GM18511 (cell line): Measurements from ENCODE around the gene OXGR1.
"Not testable (repeated sequence)": the region's sequence is repeated elsewhere in the genome, so short reads cannot be mapped to it uniquely, and the experiment has no call there.

Experiments used
- ATAC-seq: cut with Tn5 transposase; IDR thresholded peaks from one replicate; pipeline ENCODE4 v1.9.1; 2021; ENCODE audit warnings: mild to moderate bottlenecking, moderate library complexity; ENCODE audit not compliant: unreplicated experiment

Gene OXGR1

DNA sequence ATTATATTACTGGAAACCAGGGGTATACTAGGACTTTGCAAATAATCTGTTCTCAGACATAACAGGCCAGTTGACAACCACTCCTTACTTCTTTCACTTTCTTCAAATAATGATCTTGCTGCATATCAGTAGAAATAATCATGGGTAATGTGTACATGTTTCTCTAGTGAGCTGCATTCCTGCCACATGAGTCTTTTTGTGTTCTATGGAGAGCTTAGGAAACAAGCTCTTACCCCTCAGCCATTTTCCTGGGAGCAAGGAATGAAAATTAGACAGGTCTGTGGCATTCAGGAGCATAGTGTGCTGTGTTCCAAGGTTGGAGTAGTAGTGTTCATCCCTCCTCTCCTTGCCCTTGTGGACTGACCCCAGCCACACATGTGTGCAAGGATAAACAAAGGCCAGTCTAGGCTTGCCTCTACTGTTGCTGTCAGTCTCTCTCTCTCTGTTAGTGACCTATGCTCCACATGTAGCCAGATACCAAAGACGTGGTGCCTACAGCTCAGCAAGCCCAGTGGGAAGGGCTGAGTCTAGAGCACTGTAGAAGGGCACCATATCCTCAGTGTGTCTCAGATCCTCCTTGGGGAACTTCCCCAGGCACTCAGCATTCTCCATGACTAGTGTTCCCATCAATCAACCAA is 11.5 kb upstream of the OXGR1 start:
- no peak for ATAC-seq

DNA sequence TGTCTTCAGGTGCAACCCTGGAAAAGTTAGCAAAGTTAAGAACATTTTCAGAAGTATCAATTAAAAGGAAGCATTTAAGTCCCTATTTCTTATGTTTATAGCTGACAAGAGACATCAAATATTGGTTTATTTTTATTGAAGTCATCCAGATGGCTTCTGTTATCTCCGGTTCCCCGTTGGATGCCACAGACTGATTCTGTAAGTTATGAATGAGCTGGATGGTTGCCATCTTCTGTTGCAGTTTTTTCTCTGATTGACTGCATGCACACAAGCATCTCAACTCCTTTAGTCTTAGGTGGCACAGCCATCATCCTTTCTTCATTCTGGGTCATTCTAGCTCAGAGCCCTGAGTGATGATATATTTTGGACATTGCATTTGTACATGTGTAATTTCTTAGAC is 10.6 kb upstream of the OXGR1 start:
- no peak for ATAC-seq

DNA sequence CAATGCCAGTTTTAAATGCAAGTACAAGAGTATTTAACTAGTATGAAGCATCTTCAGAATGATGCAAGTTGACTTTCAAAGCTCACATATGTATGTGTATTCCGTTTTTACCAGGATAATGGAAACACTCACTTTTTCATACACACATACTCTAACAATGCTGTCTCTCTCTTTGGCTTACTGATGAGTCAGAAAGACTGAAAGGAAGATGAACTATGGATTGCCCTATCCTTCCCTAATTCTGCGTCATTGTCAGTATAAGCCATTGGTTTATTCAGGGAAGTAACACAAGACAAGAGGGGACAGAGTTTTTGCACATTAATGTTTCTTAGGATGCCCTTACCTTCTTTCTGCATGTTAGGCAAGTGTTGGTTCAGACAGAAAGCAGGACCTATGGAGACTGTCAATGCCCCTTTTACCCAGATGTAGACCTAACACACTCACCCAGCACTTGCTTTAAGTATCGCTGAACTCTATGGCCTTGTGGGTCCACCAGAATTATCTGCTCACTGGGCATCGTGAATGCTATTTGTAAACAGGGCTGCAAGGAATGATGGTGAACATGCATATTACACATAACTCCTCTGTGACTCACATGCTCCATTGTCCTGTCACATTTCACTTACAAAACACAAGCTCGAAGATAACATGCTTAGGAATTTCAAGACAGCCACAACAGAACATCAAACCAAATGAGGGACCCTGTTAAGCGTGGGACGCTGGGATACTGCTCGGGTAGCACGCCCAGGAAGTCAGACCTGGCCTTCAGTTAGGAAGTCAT is 10.0 kb upstream of the OXGR1 start:
- ATAC-seq = no peak

GRCh38 chr13:97003071-97003470 is 8.8 kb upstream of the OXGR1 start:
- no peak for ATAC-seq

DNA sequence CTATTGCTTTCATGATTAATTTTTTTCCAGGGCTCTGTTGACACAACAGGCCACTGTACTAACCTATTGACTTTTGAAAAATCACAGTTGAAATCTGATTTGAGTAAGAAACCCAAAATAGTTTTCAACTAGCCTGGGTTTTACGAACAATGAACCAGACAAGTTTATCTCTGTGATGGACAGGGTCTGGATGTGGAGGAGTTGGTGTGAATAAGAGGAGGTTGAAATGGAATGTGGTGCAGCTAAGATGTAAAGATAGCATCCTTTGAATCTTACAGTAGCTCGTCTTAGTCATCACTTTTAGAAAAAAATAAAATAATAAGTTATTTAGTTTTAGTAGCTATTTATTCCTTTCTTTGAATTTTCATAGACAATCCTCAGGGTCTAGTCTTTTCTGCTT is 8.3 kb upstream of the OXGR1 start:
- no peak for ATAC-seq

DNA sequence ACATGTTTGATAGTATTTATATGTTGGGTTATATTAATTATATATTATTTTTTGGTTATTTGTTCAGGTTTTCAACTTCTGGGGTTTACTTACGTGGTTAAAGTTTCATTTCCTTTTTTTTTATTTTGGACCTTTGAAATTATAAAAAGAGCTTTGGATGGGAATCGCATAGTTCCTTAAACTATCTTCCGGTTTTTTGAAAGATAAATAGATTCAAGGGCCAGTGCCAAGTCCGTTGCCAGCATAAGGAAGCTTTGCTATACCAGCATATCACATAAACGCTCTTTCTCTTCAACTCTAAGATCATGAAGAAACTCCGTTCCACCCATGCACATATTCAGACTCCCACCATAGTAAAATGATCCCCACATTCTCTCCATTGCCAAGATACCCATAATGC is 7.4 kb upstream of the OXGR1 start:
- ATAC-seq = no peak

GRCh38 chr13:97000295-97000925 is 6.1 kb upstream of the OXGR1 start:
- ATAC-seq = no peak

DNA sequence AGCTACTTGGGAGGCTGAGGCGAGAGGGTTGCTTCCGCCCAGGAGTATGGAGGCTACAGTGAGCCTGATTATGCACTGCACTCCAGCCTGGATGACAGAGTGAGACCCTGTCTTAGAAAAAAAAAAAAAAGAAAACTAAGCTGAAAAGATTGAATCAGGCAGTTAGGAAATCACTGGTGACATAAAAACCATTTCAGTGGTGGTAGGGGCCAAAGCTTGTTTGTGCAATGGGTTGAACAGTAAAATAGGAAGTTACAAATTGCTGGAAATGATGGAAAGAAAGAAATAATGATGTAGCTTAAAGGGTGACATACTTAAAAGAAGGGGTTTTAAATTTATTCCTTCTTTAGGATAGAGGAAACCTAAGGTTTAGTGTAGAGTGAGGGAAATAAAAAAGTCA is 4.8 kb upstream of the OXGR1 start:
- no peak for ATAC-seq

GRCh38 chr13:96998051-96998450 is 3.8 kb upstream of the OXGR1 start:
- no peak for ATAC-seq

DNA sequence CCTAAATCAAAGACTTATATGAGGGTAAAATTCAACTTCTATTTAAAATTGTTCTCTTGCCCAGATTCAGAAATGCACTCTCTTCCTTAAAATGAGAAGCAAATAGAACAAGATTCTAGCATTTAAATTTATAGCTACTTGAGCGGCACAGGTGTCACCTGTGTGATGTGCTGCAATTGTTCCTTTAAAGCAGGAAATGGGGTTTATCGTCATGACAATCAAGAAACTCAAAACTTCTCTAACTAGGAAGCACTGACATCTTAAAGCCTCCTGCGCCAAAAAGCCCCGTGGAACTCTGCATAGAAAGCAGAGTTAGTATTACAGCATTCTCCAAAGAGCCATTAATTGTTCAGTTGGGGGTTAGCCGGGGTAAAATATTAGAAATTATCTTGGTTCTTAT is 2.6 kb upstream of the OXGR1 start:
- no peak for ATAC-seq

DNA sequence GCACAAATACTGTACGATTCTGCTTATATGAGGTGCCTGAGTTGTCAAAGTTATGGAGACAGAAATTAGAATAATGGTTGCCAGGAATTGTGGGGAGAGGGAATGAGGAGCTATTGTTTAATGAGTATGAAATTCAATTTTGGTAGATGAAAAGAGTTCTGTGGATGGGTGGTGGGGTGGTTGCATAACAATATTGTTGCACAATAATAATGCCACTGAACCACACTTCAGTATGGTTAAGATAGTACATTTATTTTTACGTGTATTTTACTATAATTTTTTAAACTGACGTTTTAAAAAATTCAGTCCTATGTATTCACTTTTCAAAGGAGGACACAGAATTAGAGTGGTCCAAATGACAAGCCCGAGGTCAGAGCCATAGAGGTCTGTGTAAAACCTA is 1.8 kb upstream of the OXGR1 start:
- no peak for ATAC-seq

- no peak for ATAC-seq
These were observed 575 bp upstream of the OXGR1 start for GRCh38 chr13:96994858-96995243.

DNA sequence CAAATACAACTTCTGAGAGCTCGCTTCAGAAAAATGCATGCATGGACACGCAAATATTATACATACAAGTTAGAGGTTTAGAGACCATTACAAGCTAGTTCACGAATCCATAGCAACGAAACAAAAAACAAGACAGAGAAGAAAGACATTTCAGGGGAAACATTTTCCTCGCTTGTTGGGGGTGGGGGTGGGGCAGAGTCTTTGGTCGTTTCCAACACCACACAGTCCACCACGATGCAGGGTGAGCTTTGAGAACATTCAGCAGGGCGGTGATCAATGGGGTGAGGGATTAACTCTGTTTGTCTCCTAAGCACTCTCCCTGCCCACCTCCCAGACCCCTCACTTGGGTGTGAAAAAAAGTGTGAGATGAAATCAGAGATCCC is 651 bp downstream of the OXGR1 start:
- no peak for ATAC-seq

GRCh38 chr13:96992633-96993032 is 1.6 kb downstream of the OXGR1 start:
- ATAC-seq = no peak

DNA sequence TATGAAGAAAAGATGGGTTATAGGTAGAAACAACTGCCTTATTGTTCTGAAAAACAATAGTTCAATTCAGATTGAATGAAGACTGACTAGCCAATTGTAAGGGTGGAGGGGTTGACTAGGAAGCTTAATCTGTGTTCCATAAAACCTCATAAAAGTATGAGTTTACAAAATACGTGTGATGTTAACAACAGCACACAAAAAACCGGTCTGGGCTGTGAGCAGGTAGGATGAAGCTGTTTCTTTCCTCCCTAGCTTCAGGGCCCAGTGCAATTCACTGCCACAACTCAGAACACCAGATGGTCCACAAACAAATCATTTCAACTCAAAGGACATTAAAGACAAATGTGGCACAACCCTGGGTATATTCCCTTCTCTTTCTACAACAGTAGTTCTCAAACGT is 3.2 kb downstream of the OXGR1 start:
- no peak for ATAC-seq

DNA sequence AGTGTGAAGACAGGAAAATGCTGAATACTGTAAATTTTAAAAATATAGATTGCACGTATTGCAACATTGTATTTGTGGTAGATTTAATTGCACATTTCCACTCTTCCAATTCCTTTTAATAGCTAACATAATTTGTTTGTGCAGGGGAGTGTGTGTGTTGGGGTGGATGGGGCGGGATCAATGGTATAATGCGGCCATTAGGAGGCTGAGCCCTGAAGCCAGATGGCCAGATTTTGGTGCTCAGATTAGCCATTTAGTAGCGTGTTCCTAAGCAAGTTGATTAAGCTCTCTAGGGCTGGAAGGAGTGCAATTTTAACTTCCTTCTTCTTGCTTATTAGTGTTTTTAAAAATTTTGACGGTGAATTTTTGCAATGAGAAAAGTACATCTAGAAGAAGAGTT is 5.8 kb downstream of the OXGR1 start:
- ATAC-seq = no peak

DNA sequence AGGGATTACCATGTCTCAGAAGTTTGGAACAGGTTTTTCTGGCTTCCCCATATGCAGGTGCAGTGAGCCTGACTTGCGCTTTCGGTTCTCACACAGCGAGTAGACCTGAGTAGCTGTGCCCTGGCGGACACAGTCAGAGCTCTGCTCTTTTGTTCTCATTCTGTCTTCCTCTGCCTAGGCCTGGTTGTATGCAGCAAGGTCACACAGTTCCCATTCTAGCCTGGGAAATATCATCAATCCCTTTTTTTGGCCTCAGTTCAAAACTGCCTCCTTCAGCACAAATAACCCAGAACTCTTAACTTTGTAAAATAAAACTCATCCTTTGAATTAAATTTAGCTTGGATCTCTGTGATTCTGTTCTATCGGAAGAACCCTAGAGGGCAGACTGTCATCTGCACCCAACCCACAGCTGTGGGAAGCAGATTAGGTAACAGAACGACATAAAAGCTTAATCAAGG is 10.2 kb downstream of the OXGR1 start:
- ATAC-seq = peak; percentile 100

DNA sequence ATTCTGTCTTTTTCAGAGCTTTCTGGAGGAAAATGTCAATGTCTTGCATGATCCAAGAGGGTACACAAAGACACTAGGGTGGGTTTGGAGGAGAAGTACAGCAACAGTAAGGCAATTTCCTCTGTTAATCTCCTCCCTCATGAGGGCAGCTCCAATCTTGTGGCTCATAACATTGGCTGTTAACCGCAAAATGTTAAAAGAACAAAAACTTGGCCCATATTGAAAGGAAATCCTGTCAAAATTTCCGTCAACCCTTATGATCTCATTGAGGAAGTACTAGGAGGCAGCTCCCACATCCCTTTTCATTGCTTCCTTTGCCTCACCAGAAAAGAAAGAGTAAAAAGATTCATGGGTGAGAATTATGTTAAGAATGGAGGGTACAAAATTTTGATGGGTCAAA is 11.6 kb downstream of the OXGR1 start:
- ATAC-seq = no peak

- ATAC-seq = not testable (repeated sequence)
These were observed 14.4 kb downstream of the OXGR1 start for GRCh38 chr13:96979861-96980260.

DNA sequence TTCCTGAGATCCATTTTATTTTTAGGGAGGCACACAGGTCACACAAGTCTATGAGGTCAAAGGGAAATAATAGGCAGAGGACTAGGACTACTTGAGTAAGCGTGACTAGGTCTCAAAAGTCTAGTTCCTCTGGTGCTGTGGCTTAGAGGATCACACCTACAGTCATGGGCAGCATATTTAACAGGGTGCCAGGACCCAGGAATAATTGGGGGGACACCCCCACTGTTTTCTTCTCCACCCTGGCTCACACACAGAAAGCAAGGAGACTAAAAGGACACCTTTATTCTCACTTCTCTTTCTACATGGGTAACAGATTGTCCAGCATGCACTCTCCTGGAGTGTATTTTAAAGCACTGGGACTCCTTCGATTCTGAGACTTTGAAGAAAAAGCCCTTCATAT is 26.2 kb downstream of the OXGR1 start:
- ATAC-seq = no peak

GRCh38 chr13:96967248-96967745 is 27.0 kb downstream of the OXGR1 start:
- no peak for ATAC-seq
